ENCODE measurements around the gene CELA3B. TPM values are rescaled to one million over a fixed set of nuclear protein-coding genes. Genes with fewer than 3 reads are reported as not detected.
"Not testable (repeated sequence)": the region's sequence is repeated elsewhere in the genome, so short reads cannot be mapped to it uniquely, and the experiment has no call there.

CELA3B gene
- not detected for total RNA-seq

GRCh38 chr1:21976703-21977239 lies at the start of gene CELA3B:
CELA3B (plus strand) TSS chr1:21977022; CDS start chr1:21977040, 18 bp downstream.
- H3K36me3 ChIP-seq, H3K27me3 ChIP-seq, H3K4me1 ChIP-seq, H3K9me3 ChIP-seq, ATAC-seq, H3K4me3 ChIP-seq, H3K27ac ChIP-seq: not testable (repeated sequence)
- WGBS, 2 donors (ENCODE audit: low coverage in 1 of 2): 87 to 90% methylated on average over 2 to 7 of the region's 9 CpGs

GRCh38 chr1:21927533-21928237 lies 49.1 kb upstream of the CELA3B start:
- Histone ChIP-seq H3K4me3 (peak overlapping the region in 1 of 2 donors; percentile 13), H3K27ac (peak overlapping the region; percentile 95 to 98 (median 96)), H3K9me3 (no peaks in the 10 kb centered on the region), H3K4me1 (peaks cover 25 to 98% (median 84%) of the 10 kb centered on the region in 3 donors), H3K36me3 (peaks cover 0 to 5% of the 10 kb centered on the region in 2 donors), H3K27me3 (no peaks in the 10 kb centered on the region)
- ATAC-seq: peak; percentile 68
- TF ChIP-seq POLR2AphosphoS5 (IDR thresholded peaks at IDR 0.05) (peak; percentile 85), CTCF (IDR thresholded peaks at IDR 0.05) (no peak), POLR2A (IDR thresholded peaks at IDR 0.05) (no peak), EP300 (IDR thresholded peaks at IDR 0.05) (no peak)
- WGBS, 2 donors (ENCODE audit: low coverage in 1 of 2): no CpG with 5 or more reads among the region's 12 CpGs

GRCh38 chr1:21930080-21930571 lies 46.7 kb upstream of the CELA3B start:
- no peak for TF ChIP-seq POLR2AphosphoS5 (IDR thresholded peaks at IDR 0.05)
- no peak for TF ChIP-seq CTCF (IDR thresholded peaks at IDR 0.05)
- TF ChIP-seq POLR2A (IDR thresholded peaks at IDR 0.05): no peak
- H3K4me1 ChIP-seq: peaks cover 23 to 98% (median 81%) of the 10 kb centered on the region in 3 donors
- ATAC-seq: no peak

GRCh38 chr1:21930629-21931170 lies 46.1 kb upstream of the CELA3B start:
- ATAC-seq: no peak
- Histone ChIP-seq H3K9me3 (no peaks in the 10 kb centered on the region), H3K27me3 (no peaks in the 10 kb centered on the region), H3K36me3 (peaks cover 0 to 5% of the 10 kb centered on the region in 2 donors), H3K27ac (peak overlapping the region; percentile 86 to 98 (median 96)), H3K4me3 (no peak overlapping the region), H3K4me1 (peaks cover 21 to 98% (median 75%) of the 10 kb centered on the region in 3 donors)
- TF ChIP-seq POLR2AphosphoS5 (IDR thresholded peaks at IDR 0.05): no peak
- no peak for TF ChIP-seq POLR2A (IDR thresholded peaks at IDR 0.05)
- TF ChIP-seq CTCF (IDR thresholded peaks at IDR 0.05): no peak
- no peak for TF ChIP-seq EP300 (IDR thresholded peaks at IDR 0.05)
- 73 to 89% methylated on average over 2 to 4 of the region's 6 CpGs for WGBS, 2 donors (ENCODE audit: low coverage in 1 of 2)

More at GRCh38 chr1:21930080-21930571, 46.7 kb upstream of the CELA3B start:
- WGBS, 2 donors (ENCODE audit: low coverage in 1 of 2): 25 to 43% methylated on average over 3 to 8 of the region's 8 CpGs
- Histone ChIP-seq H3K9me3 (no peaks in the 10 kb centered on the region), H3K36me3 (peaks cover 0 to 5% of the 10 kb centered on the region in 2 donors), H3K4me3 (no peak overlapping the region), H3K27ac (peak overlapping the region; percentile 86 to 98 (median 96)), H3K27me3 (no peaks in the 10 kb centered on the region)

GRCh38 chr1:21931171-21932093 lies 45.4 kb upstream of the CELA3B start:
- ATAC-seq: peak; percentile 60
- 0% methylated on average over 2 of the region's 16 CpGs; no CpG with 5 or more reads in 1 of the 2 donors for WGBS, 2 donors (ENCODE audit: low coverage in 1 of 2)
- Histone ChIP-seq H3K36me3 (peaks cover 0 to 5% of the 10 kb centered on the region in 2 donors), H3K27ac (peak overlapping the region; percentile 86 to 98 (median 96)), H3K4me1 (peaks cover 16 to 98% (median 68%) of the 10 kb centered on the region in 3 donors), H3K27me3 (no peaks in the 10 kb centered on the region), H3K4me3 (peak overlapping the region in 1 of 2 donors; percentile 89), H3K9me3 (no peaks in the 10 kb centered on the region)
- TF ChIP-seq POLR2A (IDR thresholded peaks at IDR 0.05) (peak in 1 of 2 donors; percentile 56), EP300 (IDR thresholded peaks at IDR 0.05) (no peak), CTCF (IDR thresholded peaks at IDR 0.05) (no peak), POLR2AphosphoS5 (IDR thresholded peaks at IDR 0.05) (peak; percentile 91)

Measured in gastroesophageal sphincter (tissue), 4 donors.